ENCODE results near the gene CHKA.
A peak's percentile ranks its signal among the peaks of the same experiment; 100 is the strongest.

Gene CHKA

DNA sequence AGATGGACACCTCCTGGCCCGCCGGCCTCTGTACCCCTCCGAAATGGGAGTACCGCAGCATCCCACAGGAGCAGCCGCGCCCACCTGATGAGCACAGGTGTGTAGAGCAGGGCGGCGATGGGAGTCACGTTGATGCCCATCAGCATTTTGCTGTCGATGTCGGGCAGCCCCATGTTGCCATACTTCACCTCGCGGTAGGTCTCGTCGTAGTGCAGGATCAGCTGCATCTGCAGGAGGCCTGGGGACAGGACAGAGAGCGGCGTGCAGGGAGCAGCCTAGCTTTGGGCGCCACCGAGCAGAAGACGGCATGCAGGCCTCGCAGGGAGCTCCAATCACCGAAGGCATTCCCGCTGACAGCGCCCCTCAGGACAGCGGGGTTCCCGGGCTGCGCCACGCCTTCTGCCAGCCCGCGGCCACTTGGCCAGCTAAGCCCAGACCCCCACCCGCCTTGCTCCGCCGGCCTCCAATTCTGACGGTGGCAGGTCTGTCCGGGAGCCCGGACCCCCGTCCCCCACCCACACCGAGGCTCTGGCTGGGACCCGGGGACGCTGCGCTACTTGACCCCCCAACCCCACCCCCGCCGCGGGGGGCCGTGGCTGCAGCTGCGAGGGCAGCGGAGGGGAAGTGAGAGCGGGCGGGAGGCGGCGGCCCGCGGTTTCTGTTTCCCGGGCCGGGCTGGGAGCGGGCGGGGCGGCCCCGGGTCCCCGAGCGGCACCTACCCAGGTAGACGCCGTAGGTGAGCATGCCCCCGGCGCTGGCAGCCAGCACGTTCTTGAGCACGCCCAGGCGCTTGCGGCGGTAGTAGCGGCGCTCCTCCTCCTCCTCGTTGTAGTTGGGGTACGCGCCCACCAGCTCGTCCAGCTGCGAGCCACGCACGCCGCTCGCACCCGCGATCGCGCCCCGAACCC lies 118.0 kb downstream of the CHKA start:
- DNase-seq (ENCODE audit: low read depth in 1 of 2, low spot score in 1 of 2) = peak in 1 of 2 donors; percentile 22

Data from activated CD4-positive, alpha-beta T cell treated with anti-CD3 and anti-CD28 coated beads, Interleukin-2, amount 50 U/mL, for 24 hours (primary cell).